Measurements from ENCODE around the gene MAGI2.

The MAGI2 gene

DNA sequence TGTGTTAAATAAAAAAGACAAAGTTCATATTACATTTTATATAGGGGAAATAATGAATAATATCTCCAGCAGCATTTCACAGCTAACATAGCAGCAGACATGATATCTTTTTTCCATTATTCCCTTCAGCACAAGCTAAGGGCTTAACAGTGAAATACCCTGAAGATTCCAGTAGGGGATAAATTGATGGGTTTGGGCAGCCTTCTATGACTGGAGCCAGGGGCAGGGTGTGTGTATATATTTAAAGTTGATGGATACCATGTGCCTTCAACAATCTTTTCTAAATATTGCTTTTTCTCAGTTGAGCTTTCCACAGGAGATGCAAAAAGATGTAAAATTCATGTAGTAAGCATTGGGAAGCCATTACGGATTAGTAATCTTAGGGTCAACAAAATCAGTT is 151.2 kb downstream of the MAGI2 start:
- no peak for DNase-seq (ENCODE audit: low read depth, low spot score)

DNA sequence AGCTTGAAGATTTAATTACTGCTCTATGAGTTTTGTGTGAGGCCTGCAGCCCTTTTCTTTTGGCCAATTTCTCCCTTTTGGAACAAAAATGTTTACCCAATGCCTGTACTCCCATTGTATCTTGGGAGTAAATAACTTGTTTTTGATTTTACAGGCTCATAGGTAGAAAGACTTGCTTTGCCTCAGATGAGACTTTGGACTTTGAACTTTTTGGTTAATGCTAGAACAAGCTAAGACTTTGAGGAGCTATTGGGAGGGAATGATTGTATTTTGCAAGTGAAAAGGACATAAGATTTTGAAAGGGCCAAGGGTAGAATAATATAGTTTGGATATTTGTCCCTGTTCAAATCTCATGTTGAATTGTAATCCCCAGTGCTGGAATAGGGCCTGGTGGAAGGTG is 152.0 kb downstream of the MAGI2 start:
- no peak for DNase-seq (ENCODE audit: low read depth, low spot score)

DNA sequence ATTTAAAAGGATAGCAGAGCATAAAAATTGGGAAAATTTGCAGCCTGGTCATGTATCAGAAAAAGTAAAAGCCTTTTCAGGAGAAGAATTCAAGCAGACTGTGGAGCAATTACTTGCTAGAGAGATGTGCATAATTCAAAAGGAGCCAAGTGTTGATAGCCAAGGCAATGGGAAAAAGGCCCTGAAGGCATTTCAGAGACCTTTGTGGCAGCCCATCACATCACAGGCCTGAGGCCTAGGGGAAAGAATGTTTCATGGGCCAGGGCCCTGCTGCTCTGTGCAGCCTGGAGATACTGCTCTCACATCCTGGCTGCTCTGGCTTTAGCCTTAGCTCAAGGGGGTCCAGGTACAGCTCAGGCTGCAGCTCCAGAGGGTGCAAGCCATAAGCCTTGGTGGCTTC is 152.9 kb downstream of the MAGI2 start:
- peak; percentile 36 for DNase-seq (ENCODE audit: low read depth, low spot score)

DNA sequence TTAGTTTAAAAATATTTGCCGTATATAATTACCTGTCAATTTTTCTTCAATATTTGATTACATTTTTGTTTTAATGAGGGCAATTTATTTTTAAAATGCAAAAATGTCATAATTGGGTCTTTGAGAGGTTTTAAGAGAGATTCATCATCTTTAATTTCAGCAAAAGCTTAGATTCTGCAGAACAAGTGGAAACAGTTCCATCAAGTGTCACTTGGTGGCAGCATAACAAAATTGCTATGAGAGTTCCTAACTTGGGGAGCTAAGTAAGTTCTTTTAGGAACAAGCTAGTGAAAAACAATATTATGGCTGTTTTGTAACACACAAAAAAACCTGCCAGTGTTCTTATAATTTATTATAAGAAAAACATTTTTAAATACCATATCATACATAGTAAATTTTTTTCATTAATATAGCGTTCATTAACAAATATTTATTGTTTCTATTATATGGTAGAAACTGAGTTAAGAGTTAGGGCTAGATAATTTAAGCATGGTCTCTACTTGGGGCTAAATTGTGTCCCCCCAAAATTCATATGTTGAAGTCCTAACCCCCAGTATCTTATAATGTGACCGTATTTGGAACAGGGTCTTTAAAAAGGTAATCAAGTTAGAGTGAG is 155.2 kb downstream of the MAGI2 start:
- DNase-seq (ENCODE audit: low read depth, low spot score) = no peak

DNA sequence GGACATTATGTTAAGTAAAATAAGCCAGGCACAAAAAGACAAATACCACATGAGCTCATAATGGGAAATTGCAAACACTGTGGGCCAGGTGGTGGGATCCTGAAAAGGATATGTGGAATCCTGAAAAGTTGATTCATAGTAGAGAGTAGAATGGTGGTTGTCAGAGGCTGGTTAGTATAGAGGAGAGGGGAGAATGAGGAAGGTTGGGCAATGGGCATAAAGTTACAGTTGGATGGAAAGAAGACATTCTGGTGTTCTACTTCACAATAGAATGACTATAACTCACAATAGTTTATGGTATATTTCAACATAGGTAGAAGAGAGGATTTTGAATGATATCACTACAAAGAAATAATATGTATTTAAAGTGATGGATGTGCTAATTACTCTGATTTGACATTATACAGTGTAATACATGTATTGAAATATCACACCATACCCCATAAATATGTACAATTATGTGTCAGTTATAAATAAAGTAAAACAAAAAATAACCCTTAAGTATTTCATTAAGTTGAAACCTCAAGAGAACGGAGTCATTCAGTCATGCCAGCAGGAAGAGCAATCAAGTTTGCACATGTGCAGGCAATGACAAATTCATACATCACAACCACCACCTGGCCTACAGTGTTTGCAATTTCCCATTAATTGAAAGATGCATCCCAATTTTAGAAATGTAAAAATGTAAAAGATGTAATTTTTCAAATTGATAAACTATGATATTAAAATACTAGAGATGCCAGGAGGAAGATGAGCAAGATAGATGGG is 156.7 kb downstream of the MAGI2 start:
- DNase-seq (ENCODE audit: low read depth, low spot score) = no peak

DNA sequence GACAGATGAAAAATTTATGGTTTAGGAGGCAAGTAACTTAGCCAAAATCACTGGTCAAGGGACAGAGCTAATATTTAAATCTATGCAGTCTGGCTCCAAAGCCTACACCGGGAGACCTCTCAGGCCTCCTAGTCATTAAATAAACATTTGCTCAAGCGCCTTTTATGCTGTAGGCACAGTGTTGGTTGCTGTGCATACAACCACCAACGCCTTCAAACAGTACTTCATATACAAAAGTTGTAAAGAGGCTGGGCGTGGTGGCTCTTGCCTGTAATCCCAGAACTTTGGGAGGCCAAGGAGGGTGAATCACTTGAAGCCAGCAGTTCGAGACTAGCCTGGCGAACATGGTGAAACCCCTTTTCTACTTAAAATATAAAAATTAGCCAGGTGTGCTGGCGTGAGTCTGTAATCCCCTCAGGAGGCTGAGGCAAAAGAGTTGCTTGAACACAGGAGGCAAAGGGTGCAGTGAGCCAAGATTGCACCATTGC is 159.8 kb downstream of the MAGI2 start:
- DNase-seq (ENCODE audit: low read depth, low spot score) = no peak

DNA sequence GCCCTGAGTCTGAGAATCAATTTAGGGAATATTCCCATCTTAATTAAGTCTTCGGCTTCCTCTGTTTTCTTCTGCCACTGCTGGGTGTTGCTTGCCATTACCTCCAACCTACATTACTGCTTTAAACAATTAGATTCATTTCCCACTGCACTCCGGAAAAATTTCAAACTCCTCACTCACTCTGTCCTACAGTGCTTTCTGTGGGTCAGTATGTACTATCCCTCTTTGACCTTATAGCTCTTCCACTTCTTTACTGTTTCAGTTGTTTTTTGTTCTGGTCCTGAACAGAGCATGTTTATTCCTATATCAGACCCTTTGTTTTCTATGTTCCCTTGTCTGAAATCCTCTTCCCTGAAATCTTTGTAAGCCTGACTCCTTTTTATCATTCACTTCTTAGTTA is 160.6 kb downstream of the MAGI2 start:
- no peak for DNase-seq (ENCODE audit: low read depth, low spot score)

DNA sequence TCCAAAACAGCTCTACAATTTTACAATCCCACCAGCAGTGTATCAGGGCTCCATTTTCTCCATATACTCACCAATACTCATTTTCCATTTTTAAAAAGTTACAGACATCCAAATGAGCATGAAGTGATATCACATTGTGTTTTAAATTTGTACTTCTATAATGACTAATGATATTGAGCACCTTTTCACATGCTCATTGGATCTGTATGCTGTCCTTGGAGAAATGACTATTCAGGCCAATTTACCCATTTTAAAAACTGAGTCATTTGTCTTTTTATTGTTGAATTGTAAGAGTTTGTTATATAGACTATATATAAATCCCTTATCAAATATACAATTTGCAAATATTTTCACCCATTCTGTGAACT is 162.0 kb downstream of the MAGI2 start:
- no peak for DNase-seq (ENCODE audit: low read depth, low spot score)

DNA sequence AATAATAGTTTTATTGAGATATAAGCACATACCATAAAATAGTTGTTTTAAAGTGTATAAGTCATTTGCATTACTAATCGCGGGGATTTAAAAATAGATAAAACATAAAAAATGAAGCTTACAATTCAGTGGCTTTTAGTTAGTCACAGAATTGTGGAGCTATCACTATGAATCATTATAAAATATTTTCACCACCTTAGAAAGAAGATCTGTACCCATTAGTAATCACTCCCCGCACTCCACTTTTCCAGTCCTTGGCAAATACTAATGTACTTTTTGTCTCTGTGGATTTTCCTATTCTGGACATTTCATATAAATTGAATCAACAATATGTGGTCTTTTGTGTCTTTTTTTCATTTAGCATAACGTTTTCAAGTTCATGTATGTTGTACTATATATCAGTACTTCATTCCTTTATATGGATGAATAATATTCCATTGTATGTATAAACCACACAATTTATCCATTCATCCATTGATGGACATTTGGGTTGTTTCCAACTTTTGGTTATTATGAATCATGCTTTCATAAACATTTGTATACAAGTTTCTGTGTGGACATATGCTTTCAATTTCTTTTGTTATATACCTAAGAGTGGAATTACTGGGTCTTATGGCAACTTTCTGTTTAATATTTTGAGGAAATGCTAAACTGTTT is 162.5 kb downstream of the MAGI2 start:
- DNase-seq (ENCODE audit: low read depth, low spot score) = no peak

DNA sequence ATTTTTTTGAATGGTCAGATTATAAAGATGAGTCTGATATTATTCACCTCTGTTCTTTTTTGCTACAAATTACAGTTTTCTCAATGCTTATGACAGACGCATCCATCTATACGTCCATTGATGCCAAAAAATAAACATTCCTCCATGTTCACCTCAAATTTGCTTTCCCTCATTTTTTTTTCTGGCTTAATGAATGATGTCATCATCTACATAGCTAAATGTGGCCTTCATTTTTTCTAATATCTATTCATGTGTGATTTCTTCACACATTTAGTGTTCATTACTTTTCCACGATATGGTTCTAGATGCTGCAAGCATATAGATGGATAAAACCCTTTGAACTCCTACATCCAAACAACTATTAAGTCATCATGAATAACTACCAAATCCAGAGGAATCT is 163.1 kb downstream of the MAGI2 start:
- no peak for DNase-seq (ENCODE audit: low read depth, low spot score)

DNA sequence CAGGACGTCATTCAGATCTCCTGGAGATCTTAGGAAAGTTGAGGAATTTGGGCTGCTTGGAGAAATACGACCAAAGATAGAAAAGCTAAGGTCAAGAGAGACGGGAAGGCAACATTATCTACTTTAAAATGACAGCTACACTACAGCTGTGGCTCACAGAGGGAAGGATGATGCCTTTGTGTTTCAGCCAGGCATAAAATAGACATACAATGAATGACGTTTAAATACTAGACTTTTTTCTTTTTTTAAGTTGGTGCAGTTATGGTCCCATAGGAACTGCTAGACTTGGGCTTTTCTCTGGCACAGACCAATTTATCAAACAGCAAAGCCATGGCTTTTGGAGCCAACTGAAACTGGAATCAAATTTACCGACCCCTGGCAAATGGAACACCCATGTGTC is 164.8 kb downstream of the MAGI2 start:
- DNase-seq (ENCODE audit: low read depth, low spot score) = no peak

DNA sequence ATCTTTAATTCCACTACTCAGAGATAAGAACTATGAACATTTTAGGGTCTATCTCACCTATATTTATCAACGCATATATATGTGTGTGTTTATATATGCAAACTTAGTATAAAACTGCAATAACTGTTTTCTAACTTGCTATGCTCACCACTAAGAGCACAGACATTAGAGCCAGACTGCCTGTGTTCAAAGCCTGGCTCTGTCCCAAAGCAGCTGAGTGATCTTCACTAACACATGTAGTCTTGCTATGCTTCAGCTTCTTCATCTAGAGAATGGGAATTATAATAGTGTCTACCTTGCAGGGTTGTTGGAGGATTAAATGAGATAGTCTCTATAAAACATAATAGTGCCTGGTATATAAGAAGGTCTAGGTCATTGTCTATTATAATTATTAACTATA is 165.5 kb downstream of the MAGI2 start:
- DNase-seq (ENCODE audit: low read depth, low spot score) = no peak

DNA sequence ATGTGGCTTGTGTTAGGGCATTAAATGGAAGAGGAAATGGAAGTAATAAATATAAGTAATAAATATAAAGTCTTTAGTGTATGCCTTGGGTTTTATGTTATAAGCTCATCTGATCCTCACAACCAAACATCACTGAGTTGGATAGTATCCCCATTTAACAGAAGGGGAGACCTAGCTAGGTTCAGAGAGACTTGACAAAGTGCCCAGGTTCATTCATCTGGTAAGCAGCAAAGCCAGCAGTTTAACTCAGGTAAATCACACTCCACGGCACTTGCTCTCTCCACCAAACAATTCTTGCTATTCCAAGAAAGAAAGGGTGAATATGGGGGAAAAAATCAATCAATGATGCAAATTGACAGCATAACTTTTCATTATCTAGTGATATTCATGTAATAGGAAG is 167.3 kb downstream of the MAGI2 start:
- no peak for DNase-seq (ENCODE audit: low read depth, low spot score)

DNA sequence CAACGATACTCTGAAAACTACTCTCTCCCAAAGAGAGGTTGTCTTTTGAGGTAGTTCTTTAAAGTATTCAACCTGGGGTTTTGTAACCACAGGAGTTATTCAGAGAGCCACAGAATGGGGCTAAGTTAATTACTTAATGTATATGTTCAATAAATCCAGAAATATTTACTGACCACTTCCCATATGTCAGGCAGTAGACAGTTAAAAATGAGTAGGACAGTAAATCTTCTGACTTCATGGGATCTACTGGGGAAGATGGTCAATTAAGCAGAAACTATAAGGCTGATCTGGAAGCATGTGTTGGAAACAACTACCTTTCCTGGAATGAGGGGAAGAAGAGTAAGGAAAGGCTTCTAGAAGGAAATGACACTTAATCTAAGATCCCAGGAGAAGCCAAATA is 167.7 kb downstream of the MAGI2 start:
- DNase-seq (ENCODE audit: low read depth, low spot score) = no peak

DNA sequence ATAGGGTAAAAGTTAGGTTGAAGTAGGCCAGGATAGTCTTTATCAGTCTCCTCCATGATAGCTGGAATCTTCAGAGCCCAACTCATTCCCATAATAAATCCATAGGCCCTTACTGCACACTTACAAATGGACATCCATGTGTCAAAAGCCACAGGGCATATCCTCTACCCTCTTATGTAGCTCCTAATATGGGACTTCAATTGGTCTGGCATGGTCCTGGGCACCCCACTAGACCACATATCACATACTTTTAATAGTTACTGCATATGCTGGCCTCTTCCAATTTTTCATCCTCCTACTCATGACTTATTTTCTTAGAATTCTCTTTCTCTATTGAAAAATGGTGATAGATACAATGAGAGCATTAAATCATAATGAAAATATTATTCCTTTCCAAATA is 169.3 kb downstream of the MAGI2 start:
- no peak for DNase-seq (ENCODE audit: low read depth, low spot score)

DNA sequence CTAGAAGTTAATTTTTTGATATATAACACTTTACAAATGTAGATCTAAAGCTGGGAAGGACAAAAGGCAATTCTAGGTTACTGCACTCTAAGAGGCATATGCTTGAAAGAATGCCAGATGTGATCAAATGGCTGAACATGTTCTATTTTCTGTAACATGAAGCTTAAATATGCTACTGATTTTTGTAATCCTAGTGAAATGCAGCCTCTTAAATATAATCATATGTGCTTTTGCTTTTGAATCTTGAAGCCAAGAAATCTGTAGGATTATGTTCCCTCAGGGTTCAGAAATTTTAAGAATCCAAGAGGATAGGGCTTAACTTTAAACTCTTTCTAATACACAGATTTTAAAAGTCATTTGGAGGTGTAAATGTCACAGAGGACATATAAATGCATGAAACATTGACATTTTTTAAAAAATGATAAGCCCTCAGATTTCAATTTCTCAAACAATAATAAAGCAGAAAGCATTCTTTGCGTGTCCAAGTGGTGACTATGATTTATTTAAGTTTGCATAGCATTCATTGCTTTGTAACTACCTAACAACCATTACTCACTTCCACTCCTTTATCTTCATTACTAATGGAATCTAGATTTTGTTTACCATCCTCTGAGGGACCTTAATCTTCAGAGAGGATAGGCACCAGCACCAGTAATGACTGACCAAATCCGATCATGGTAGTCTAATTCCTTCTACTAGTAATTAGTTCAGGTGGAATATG is 170.4 kb downstream of the MAGI2 start:
- no peak for DNase-seq (ENCODE audit: low read depth, low spot score)

DNA sequence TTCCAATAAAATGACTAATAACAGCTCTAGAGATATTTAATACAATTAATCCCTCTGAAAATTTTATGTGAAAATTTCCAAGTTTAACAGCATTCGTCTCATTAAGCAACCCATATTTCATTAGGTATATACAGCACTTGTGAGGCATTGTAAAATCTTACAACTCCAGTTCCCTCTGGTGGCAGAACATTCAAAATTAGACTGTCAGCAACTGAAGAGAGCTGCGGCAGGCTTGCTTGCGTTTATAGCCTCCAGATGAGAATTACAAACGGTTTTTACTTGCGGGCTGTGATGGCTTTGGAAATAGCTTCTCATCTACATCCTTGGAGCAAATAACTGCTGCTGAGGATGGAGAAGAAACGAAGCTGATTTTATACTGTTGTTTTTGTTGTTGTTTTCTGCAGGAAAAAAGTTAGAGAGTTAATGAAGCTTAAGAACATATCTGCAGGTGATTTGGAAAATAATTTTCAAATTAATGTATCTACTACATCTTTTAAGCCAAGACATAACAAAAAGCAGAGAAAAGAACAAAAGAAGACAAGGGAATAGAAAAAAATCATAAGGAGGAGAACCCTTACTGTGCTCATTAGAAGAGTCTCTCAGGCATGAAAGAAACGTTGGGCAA is 171.3 kb downstream of the MAGI2 start:
- DNase-seq (ENCODE audit: low read depth, low spot score) = no peak

DNA sequence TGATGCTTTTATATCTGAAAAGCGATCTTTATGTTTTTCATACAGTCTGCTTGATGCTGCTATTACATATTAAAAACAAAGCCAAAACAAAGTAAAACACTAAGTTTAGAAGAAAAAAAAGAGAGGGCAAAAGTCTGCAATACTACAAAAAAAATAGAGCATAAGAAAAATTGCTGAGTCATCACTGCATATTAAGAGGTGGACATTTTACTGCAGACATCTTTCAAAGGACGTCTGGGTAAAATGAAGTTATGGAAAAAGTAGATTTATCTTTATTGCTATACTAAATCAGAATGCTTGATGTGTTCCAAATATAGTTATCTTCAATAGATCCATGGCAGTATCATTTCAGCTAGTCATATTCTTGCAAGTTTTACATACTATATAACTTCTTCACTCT is 172.0 kb downstream of the MAGI2 start:
- DNase-seq (ENCODE audit: low read depth, low spot score) = no peak

DNA sequence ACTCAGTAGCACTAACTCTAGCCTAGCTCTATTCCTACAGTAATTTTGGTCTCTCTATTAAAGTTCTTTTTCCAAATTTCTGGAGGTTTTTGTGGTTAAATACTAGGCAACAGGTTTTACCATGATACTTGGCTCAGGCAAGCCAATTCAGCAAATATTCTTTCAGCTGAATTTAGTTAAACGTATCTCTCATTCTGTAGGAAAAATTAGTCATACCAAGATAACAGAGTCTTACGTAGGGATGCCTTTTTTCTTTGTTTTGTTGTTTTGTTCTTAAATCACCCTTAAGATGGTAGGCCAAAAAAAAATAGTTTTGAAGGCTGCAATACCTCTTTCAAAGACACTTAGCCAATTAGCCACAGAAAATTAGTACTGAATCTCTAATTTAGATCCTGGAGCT is 180.5 kb downstream of the MAGI2 start:
- DNase-seq (ENCODE audit: low read depth, low spot score) = no peak

DNA sequence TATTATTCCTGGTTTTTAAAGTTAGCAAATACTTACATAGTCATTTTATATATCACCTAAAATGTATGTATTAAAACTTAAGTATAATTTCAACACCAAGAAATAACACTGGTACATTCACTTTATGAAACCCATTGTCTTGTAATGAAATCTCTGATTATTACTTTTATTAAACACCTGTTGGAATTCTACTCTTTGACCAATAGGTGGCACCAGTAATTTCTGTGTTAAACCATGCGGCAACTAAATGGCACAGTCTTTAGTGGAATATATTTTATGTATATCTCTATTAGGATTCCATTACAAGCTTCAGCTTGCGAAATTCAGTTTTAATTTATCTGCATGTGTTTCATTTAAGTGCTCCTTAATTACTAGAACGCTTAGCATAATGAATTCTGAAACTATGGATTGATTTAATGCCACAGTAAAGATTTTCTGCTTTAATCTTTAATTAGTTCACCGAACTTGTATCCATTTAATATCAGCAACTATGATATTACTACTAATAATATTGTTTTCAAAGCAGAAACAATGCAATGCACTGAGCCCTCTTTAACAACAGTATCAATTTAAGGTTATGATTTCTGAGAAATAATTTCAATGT is 181.3 kb downstream of the MAGI2 start:
- no peak for DNase-seq (ENCODE audit: low read depth, low spot score)

DNA sequence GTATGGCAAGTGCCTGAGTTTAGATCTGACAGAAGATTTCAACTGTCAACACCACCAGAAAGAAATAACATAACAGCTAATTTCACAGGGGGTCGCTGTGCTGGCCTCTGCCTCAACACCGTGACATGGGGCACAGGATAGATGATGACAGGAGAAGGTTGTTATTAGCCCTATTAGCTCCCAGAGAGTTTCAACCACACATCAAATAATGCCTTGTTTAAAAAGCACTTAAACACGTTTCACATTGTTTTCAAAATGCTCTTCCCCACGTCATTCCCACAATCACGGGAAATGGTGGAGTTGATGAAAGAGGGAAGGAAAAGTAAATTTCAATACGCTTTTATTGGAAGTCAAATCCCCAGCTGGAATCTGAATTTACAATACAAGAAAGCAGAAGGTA is 184.7 kb downstream of the MAGI2 start:
- no peak for DNase-seq (ENCODE audit: low read depth, low spot score)

DNA sequence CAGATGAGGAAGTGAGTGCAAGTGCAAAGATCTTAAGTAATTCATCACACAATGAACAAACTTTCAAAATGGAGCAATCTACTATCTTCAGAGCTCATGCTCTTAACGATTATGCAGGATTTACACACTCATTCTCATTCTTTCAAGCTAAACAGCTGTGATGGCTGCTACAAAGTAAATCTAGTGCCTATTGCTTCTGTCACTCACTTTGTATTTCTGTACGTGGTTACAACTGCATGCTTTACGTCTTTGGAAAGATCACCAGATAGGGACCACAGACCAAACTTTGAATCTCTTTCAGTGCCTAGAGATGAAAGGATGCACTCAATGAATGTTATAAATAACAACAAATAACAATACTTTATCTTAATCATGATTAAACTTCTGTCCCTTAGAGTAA is 194.6 kb downstream of the MAGI2 start:
- no peak for DNase-seq (ENCODE audit: low read depth, low spot score)
